ENCODE data around the gene IQCH.
"Not testable (repeated sequence)": the region's sequence is repeated elsewhere in the genome, so short reads cannot be mapped to it uniquely, and the experiment has no call there.

The IQCH gene

GRCh38 chr15:67399925-67400324 is 145.3 kb downstream of the IQCH start:
- no peak for DNase-seq

GRCh38 chr15:67400890-67401289 is 146.3 kb downstream of the IQCH start:
- no peak for DNase-seq

GRCh38 chr15:67401336-67401735 is 146.8 kb downstream of the IQCH start:
- DNase-seq: no peak

GRCh38 chr15:67403428-67404154 is 149.0 kb downstream of the IQCH start:
- DNase-seq: no peak

GRCh38 chr15:67405208-67406191 is 150.9 kb downstream of the IQCH start:
- peak in 1 of 14 donors; percentile 1 for DNase-seq

GRCh38 chr15:67406257-67406861 is 151.8 kb downstream of the IQCH start:
- no peak for DNase-seq

- no peak for DNase-seq
Measured at GRCh38 chr15:67407786-67408185, 153.2 kb downstream of the IQCH start.

GRCh38 chr15:67409175-67409574 is 154.6 kb downstream of the IQCH start:
- DNase-seq: no peak

GRCh38 chr15:67411486-67411885 is 156.9 kb downstream of the IQCH start:
- no peak for DNase-seq

- DNase-seq: peak in 1 of 14 donors; percentile 7
Measured at GRCh38 chr15:67413770-67414390, 159.3 kb downstream of the IQCH start.

GRCh38 chr15:67415181-67415580 is 160.6 kb downstream of the IQCH start:
- no peak for DNase-seq

GRCh38 chr15:67416891-67417290 is 162.3 kb downstream of the IQCH start:
- no peak for DNase-seq

- DNase-seq: no peak
Measured at GRCh38 chr15:67419705-67420104, 165.1 kb downstream of the IQCH start.

GRCh38 chr15:67420137-67420536 is 165.6 kb downstream of the IQCH start:
- DNase-seq: no peak

GRCh38 chr15:67421105-67421504 is 166.5 kb downstream of the IQCH start:
- DNase-seq: no peak

GRCh38 chr15:67422296-67422695 is 167.7 kb downstream of the IQCH start:
- DNase-seq: no peak

- peak in 3 of 14 donors; percentile 1 to 16 (median 3) for DNase-seq
Measured at GRCh38 chr15:67433495-67434099, 179.0 kb downstream of the IQCH start.

- DNase-seq: not testable (repeated sequence)
Measured at GRCh38 chr15:67436351-67437250, 182.0 kb downstream of the IQCH start.

GRCh38 chr15:67444100-67444499 is 189.5 kb downstream of the IQCH start:
- no peak for DNase-seq

- DNase-seq: no peak
Measured at GRCh38 chr15:67446449-67446848, 191.9 kb downstream of the IQCH start.

GRCh38 chr15:67448372-67448771 is 193.8 kb downstream of the IQCH start:
- not testable (repeated sequence) for DNase-seq
